ENCODE results near the gene TF.

DNA sequence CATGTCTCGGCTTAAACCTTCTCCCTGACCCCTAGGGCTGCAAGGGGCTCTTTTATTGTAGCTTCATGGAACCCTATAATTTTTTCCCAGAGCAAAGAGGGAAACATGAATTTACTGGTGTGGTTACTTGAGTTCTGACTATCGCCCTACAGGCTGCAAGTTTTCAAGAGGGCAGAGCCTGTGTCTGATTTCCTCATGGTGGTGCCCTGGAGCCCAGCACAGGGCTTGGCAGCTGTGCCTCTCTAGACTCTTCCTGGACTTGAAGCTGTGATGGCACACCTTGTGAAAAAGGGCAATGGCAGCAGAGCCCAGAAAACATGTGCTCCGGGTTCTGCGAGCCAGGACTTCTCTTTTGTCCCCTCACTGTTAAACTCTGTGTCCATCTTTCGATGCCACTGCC is 34.2 kb upstream of the TF start:
- no peak for TF ChIP-seq LEF1 (IDR thresholded peaks at IDR 0.05; ENCODE audit: borderline replicate concordance)
- no peak for TF ChIP-seq FOXK2 (IDR thresholded peaks at IDR 0.05)
- TF ChIP-seq, protein P1, sequence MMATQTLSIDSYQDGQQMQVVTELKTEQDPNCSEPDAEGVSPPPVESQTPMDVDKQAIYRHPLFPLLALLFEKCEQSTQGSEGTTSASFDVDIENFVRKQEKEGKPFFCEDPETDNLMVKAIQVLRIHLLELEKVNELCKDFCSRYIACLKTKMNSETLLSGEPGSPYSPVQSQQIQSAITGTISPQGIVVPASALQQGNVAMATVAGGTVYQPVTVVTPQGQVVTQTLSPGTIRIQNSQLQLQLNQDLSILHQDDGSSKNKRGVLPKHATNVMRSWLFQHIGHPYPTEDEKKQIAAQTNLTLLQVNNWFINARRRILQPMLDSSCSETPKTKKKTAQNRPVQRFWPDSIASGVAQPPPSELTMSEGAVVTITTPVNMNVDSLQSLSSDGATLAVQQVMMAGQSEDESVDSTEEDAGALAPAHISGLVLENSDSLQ (IDR thresholded peaks at IDR 0.05) = no peak
- TF ChIP-seq ARNT (IDR thresholded peaks at IDR 0.05) = no peak
- TF ChIP-seq SP1 (IDR thresholded peaks at IDR 0.05) = no peak
- TF ChIP-seq BHLHE40 (IDR thresholded peaks at IDR 0.05; ENCODE audit: borderline replicate concordance) = no peak

Data from HEK293T (cell line).